Tibial nerve (tissue), 4 donors: ENCODE results near the gene OR5AU1.

ENCODE experiments used
- EP300 ChIP-seq, 2 donors: sonication (generic); formaldehyde crosslinking; IDR thresholded peaks; one replicate each; pipeline ENCODE4 v1.6.1; 2017; ENCODE audit warnings: antibody characterized with exemption in 2 of 2, mild to moderate bottlenecking in 1 of 2
- POLR2A ChIP-seq, 2 donors: fragments of 450-650 bp; IDR thresholded peaks; one replicate each; pipeline ENCODE4 v1.6.1; 2017; ENCODE audit warnings: antibody characterized with exemption in 2 of 2, mild to moderate bottlenecking in 2 of 2, moderate library complexity in 2 of 2
- TF ChIP-seq, protein P1 (sequence below), 5 experiments: fragments of 200-600 bp in 3 of 5; fragments of 450-650 bp in 2 of 5; sonication (generic) in 3 of 5; IDR thresholded peaks; one replicate each; pipeline ENCODE4 v1.5.1; 2016 to 2019; ENCODE audit warnings: antibody characterized with exemption in 5 of 5, mild to moderate bottlenecking in 3 of 5, moderate library complexity in 2 of 5

DNA sequence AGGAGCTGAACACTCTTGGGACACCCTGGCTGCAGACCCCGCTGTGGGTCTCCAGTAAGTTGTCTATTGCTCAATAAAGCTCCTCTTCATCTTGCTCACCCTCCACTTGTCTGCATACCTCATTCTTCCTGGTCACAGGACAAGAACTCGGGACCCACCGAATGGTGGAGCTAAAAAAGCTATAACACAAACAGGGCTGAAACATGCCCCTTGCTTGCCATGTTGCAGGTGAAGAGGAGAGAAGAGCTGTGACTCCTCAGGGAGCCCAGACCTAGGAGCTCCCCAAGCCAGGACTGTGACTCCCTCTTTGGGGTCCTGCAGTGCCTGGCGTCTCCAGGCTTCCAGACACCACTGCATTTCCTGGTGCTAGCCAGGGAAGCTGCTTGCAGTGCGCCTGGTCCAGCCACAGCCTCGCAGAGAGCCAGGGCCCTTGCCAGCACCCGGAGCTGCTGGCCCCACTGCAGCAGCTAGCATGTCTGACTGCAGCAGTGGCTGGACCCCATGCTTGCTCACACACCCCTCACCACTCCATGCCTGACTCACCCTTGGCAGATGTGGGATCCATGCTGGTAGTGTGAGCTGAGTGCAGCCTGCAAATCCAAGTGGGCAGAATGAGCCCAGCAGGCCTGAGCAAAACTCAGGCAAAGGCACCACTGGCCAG is 37.1 kb upstream of the OR5AU1 start:
- TF ChIP-seq, protein P1, sequence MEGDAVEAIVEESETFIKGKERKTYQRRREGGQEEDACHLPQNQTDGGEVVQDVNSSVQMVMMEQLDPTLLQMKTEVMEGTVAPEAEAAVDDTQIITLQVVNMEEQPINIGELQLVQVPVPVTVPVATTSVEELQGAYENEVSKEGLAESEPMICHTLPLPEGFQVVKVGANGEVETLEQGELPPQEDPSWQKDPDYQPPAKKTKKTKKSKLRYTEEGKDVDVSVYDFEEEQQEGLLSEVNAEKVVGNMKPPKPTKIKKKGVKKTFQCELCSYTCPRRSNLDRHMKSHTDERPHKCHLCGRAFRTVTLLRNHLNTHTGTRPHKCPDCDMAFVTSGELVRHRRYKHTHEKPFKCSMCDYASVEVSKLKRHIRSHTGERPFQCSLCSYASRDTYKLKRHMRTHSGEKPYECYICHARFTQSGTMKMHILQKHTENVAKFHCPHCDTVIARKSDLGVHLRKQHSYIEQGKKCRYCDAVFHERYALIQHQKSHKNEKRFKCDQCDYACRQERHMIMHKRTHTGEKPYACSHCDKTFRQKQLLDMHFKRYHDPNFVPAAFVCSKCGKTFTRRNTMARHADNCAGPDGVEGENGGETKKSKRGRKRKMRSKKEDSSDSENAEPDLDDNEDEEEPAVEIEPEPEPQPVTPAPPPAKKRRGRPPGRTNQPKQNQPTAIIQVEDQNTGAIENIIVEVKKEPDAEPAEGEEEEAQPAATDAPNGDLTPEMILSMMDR (IDR thresholded peaks at IDR 0.05) = no peak
- TF ChIP-seq POLR2A (IDR thresholded peaks at IDR 0.05) (no peak), EP300 (IDR thresholded peaks at IDR 0.05) (no peak)
